CD14-positive monocyte (primary cell): ENCODE data around the gene ADAMTS4. TPM values are rescaled to one million over a fixed set of nuclear protein-coding genes. Genes with fewer than 3 reads are reported as not detected.

Experiments
- DNase-seq, 3 donors: peaks; one replicate each; pipeline ENCODE4 v3.0.0-alpha.2; 2011 to 2022
- H2AFZ ChIP-seq: 2 replicates; pipeline ENCODE4 v1.6.0; 2012; ENCODE audit warnings: mild to moderate bottlenecking, low read depth, low read length, inconsistent platforms; ENCODE audit not compliant: insufficient read depth, poor library complexity, severe bottlenecking
- H3K27ac ChIP-seq, 2 donors: 1 replicate in 1 of 2; 2 replicates in 1 of 2; pipeline ENCODE4 v1.5.1; 2012 to 2013; ENCODE audit warnings: low read length in 2 of 2, control low read depth in 1 of 2, inconsistent platforms in 1 of 2, low read depth in 1 of 2, mild to moderate bottlenecking in 1 of 2
- H3K27me3 ChIP-seq, 2 donors: one replicate each; pipeline versions ENCODE4 v1.6.0 to v1.6.1; 2011 to 2013; ENCODE audit warnings: low read length in 2 of 2; ENCODE audit not compliant: control insufficient read depth in 2 of 2, insufficient read depth in 2 of 2
- H3K36me3 ChIP-seq, 2 donors: replicated peaks in 1 of 2; 1 replicate in 1 of 2; 2 replicates in 1 of 2; pipeline versions ENCODE4 v1.5.1 to v1.6.1; 2012 to 2013; ENCODE audit warnings: low read length in 2 of 2, control low read depth in 1 of 2, inconsistent platforms in 1 of 2, mild to moderate bottlenecking in 1 of 2; ENCODE audit not compliant: insufficient read depth in 2 of 2, control insufficient read depth in 1 of 2
- H3K4me1 ChIP-seq, 2 donors: 1 replicate in 1 of 2; 2 replicates in 1 of 2; pipeline versions ENCODE4 v1.5.1 to v1.6.1; 2012 to 2013; ENCODE audit warnings: low read length in 2 of 2, control low read depth in 1 of 2, inconsistent platforms in 1 of 2, mild to moderate bottlenecking in 1 of 2, moderate library complexity in 1 of 2; ENCODE audit not compliant: insufficient read depth in 2 of 2, control insufficient read depth in 1 of 2
- H3K4me2 ChIP-seq: replicated peaks from 2 replicates; pipeline ENCODE3; 2012; ENCODE audit warnings: low read length, moderate library complexity, mild to moderate bottlenecking; ENCODE audit not compliant: poor library complexity, severe bottlenecking; ENCODE audit errors: extremely low read depth
- H3K4me3 ChIP-seq, 3 experiments: fragments of 200-600 bp in 1 of 3; sonication (generic) in 1 of 3; replicated peaks in 1 of 3; 1 replicate in 2 of 3; 2 replicates in 1 of 3; pipeline ENCODE4 v1.5.1; 2011 to 2013; ENCODE audit warnings: low read length in 3 of 3, mild to moderate bottlenecking in 3 of 3, control low read depth in 2 of 3, low read depth in 2 of 3, inconsistent platforms in 1 of 3, moderate library complexity in 1 of 3
- H3K79me2 ChIP-seq: 2 replicates; pipeline ENCODE4 v1.6.0; 2012; ENCODE audit warnings: mild to moderate bottlenecking, control low read depth, inconsistent platforms, low read length, moderate library complexity; ENCODE audit not compliant: insufficient read depth
- H3K9ac ChIP-seq: 2 replicates; pipeline ENCODE4 v1.6.0; 2017; ENCODE audit warnings: low read length, mild to moderate bottlenecking; ENCODE audit not compliant: insufficient read depth, poor library complexity, severe bottlenecking
- H3K9me3 ChIP-seq, 2 donors: replicated peaks in 1 of 2; 1 replicate in 1 of 2; 2 replicates in 1 of 2; pipeline versions ENCODE4 v1.5.1 to v1.6.1; 2012 to 2013; ENCODE audit warnings: low read length in 2 of 2, control low read depth in 1 of 2; ENCODE audit not compliant: control insufficient read depth in 1 of 2, insufficient read depth in 1 of 2
- H4K20me1 ChIP-seq: 2 replicates; pipeline ENCODE4 v1.6.0; 2012; ENCODE audit warnings: mild to moderate bottlenecking, low read length, control low read depth, moderate library complexity; ENCODE audit not compliant: insufficient read depth
- H3K27ac Mint-ChIP-seq, 7 donors: one replicate each; pipeline ENCODE4 v1.8.0; 2020; ENCODE audit warnings: mild to moderate bottlenecking in 7 of 7, mixed read lengths in 7 of 7, moderate library complexity in 6 of 7, inconsistent platforms in 2 of 7
- H3K27me3 Mint-ChIP-seq, 3 donors: one replicate each; pipeline ENCODE4 v1.8.0; 2021 to 2022; ENCODE audit warnings: low read depth in 3 of 3, mild to moderate bottlenecking in 3 of 3, mixed read lengths in 3 of 3, moderate library complexity in 3 of 3, inconsistent platforms in 1 of 3
- H3K36me3 Mint-ChIP-seq, 2 donors: one replicate each; pipeline ENCODE4 v1.8.0; 2020; ENCODE audit warnings: mixed read lengths in 2 of 2, inconsistent platforms in 1 of 2, mild to moderate bottlenecking in 1 of 2
- H3K4me1 Mint-ChIP-seq: one replicate; pipeline ENCODE4 v1.8.0; 2020; ENCODE audit warnings: mild to moderate bottlenecking, mixed read lengths
- H3K4me3 Mint-ChIP-seq, 2 donors: one replicate each; pipeline ENCODE4 v1.8.0; 2020; ENCODE audit warnings: mild to moderate bottlenecking in 2 of 2, mixed read lengths in 2 of 2, moderate library complexity in 1 of 2
- H3K9me3 Mint-ChIP-seq, 7 donors: one replicate each; pipeline ENCODE4 v1.8.0; 2020 to 2022; ENCODE audit warnings: mixed read lengths in 7 of 7, mild to moderate bottlenecking in 6 of 7, moderate library complexity in 6 of 7, inconsistent platforms in 2 of 7
- CTCF ChIP-seq: fragments of 200-600 bp; IDR thresholded peaks from one replicate; pipeline ENCODE4 v1.8.0; 2022; ENCODE audit warnings: antibody characterized with exemption, mild to moderate bottlenecking
- WGBS: methylation state at CpG from one replicate; pipeline ENCODE4 v1.1.5; 2013; ENCODE audit warnings: missing lambda C conversion rate; ENCODE audit not compliant: insufficient coverage; 5-methylcytosine and 5-hydroxymethylcytosine counted together
- intact Hi-C, 2 donors: fragments of 100-400 bp; cut with micrococcal nuclease; formaldehyde crosslinking; loops; one replicate each; pipeline versions ENCODE4 v1.15.0 to v1.15.1; 2023
- polyA plus RNA-seq, 3 donors: library from polyadenylated mRNA; depleted of rRNA in 1 of 3; unstranded in 2 of 3; stranded (reverse) in 1 of 3; fragments of 300-500 nt in 2 of 3; fragments of >200 nt in 1 of 3; fragmentation: Illumina TruSeq in 2 of 3; gene quantifications; 1 replicate in 2 of 3; 2 replicates in 1 of 3; pipeline ENCODE4 v1.2.3, GENCODE V29; 2012 to 2021

The ADAMTS4 gene
- polyA plus RNA-seq, 3 donors, result 0.01 to 0.04 TPM; not detected in 1

GRCh38 chr1:161216945-161217712 is 18.3 kb upstream of the ADAMTS4 start:
- H3K27ac Mint-ChIP-seq, result peak overlapping the region; percentile 98 to 100 (median 100)
- H3K4me1 Mint-ChIP-seq, result peaks cover 57% of the 10 kb centered on the region
- Histone ChIP-seq H3K4me2 (peak overlapping the region; percentile 100), H2AFZ (no peak overlapping the region), H3K9me3 (no peaks in the 10 kb centered on the region), H3K79me2 (peaks cover 72% of the 10 kb centered on the region), H3K9ac (peak overlapping the region; percentile 97), H3K4me3 (peak overlapping the region; percentile 91 to 98 (median 96)), H3K27ac (peak overlapping the region; percentile 98 to 100), H4K20me1 (peaks cover 56% of the 10 kb centered on the region), H3K4me1 (peaks cover 40 to 44% of the 10 kb centered on the region in 2 donors), H3K36me3 (peaks cover 41 to 52% of the 10 kb centered on the region in 2 donors), H3K27me3 (no peaks in the 10 kb centered on the region)
- 7% methylated on average over 5 of the region's 7 CpGs for WGBS
- peaks cover 0 to 1% (median 0%) of the 10 kb centered on the region in 3 donors for H3K27me3 Mint-ChIP-seq
- peaks cover 63 to 68% of the 10 kb centered on the region in 2 donors for H3K36me3 Mint-ChIP-seq
- H3K9me3 Mint-ChIP-seq, result no peaks in the 10 kb centered on the region
- DNase-seq, result peak; percentile 96 to 99 (median 99)
- H3K4me3 Mint-ChIP-seq, result peak overlapping the region; percentile 99 to 100
- no peak for TF ChIP-seq CTCF
- intact Hi-C loops, result no loop called here

- peak within 1 kb of the TSS; percentile 98 to 100 (median 100) for H3K27ac Mint-ChIP-seq
- TF ChIP-seq CTCF, result no peak
- no peaks in the 10 kb centered on the region for H3K9me3 Mint-ChIP-seq
- Histone ChIP-seq H3K79me2 (peaks cover 90% of the 10 kb centered on the region), H3K27me3 (no peaks in the 10 kb centered on the region), H4K20me1 (peaks cover 37% of the 10 kb centered on the region), H3K9me3 (no peaks in the 10 kb centered on the region), H3K4me1 (peaks cover 45 to 52% of the 10 kb centered on the region in 2 donors), H3K4me3 (peak within 1 kb of the TSS; percentile 91 to 98 (median 96)), H3K9ac (peak within 1 kb of the TSS; percentile 97), H3K36me3 (peaks cover 59 to 61% of the 10 kb centered on the region in 2 donors), H2AFZ (no peak within 1 kb of the TSS), H3K4me2 (peak within 1 kb of the TSS; percentile 100), H3K27ac (peak within 1 kb of the TSS; percentile 98 to 100)
- intact Hi-C loops, result no loop called here
- H3K36me3 Mint-ChIP-seq, result peaks cover 72 to 74% of the 10 kb centered on the region in 2 donors
- H3K27me3 Mint-ChIP-seq, result peaks cover 0 to 1% (median 0%) of the 10 kb centered on the region in 3 donors
- DNase-seq, result peak; percentile 91 to 92 (median 92)
- 0% methylated on average over 5 of the region's 10 CpGs for WGBS
- H3K4me3 Mint-ChIP-seq, result peak within 1 kb of the TSS; percentile 99 to 100
- H3K4me1 Mint-ChIP-seq, result peaks cover 55% of the 10 kb centered on the region
Measured at GRCh38 chr1:161215076-161215475, 16.2 kb upstream of the ADAMTS4 start, which contains the start of gene FCER1G. TSS of gene FCER1G (plus strand) at chr1:161215295. CDS start at chr1:161215322, 27 bp downstream.
